ENCODE measurements around the gene ACCS. TPM values are rescaled to one million over a fixed set of nuclear protein-coding genes. Genes with fewer than 3 reads are reported as not detected.
A peak's percentile ranks its signal among the peaks of the same experiment; 100 is the strongest.

Gene ACCS
- total and polyA plus RNA-seq, 9 of the 15 experiments (the other 6 are each of a cell fraction or from before 2014, with no cell fraction given): 4.2 to 25.9 (median 16.3) TPM

DNA sequence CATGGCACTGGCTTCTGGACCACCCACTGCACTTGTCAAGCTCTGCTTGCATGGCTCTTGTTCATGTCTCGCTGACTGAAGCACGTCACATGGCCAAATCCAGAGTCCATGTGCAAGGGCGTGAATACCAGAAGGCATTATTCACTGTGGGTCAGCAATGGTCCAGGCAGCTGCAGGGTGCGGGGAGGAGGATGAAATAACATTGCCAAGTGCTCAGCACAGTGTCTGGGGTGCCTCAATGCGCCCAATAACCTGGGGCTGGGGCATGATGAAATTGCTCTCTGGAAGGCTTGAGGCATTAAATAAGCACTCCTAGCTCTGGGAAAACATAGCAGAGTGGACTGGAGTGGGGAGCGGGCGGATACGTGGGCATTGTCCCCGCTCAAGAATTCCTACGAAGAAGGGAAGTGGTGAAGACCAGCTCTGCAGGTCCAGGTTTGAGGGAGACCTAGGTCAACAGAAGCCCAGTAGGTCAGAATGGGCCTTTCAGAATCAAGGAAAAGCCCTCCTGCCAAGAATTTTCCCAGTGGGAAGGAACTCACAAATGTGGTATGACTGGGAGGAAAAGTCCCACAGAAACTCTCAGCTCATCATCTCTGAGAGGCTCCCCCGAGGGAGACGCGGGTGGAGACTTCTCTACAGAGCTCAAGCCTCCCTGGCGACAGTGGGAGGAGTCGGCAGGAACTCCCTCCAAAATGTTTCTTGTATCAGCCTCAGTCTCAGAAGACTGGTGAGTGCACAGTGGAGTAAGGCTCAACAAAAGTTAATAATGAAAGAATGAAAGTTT is 33.6 kb upstream of the ACCS start:
- Histone ChIP-seq H3K79me2 (ENCODE audit: control insufficient read depth, insufficient read depth, low read length) (no peaks in the 10 kb centered on the region), H3K36me3 (ENCODE audit: control insufficient read depth, insufficient read depth, low read length) (no peaks in the 10 kb centered on the region), H3K27me3 (ENCODE audit: control insufficient read depth in 2 of 2, insufficient read depth in 2 of 2, low read length in 2 of 2) (peaks cover 15 to 20% of the 10 kb centered on the region in 2 experiments; a peak in 4 of 5 replicates), H3K9me1 (ENCODE audit: control insufficient read depth, insufficient read depth, low read length) (no peaks in the 10 kb centered on the region), H3K4me2 (ENCODE audit: insufficient read depth, low read length) (no peak overlapping the region), H3K4me1 (replicated peaks in 1 of 2; ENCODE audit: control insufficient read depth in 2 of 2, insufficient read depth in 2 of 2, low read length in 2 of 2) (peaks cover 0 to 2% of the 10 kb centered on the region in 2 experiments; a peak in 3 of 5 replicates), H3K9ac (ENCODE audit: insufficient read depth in 1 of 2, low read depth in 2 of 2, low read length in 2 of 2) (no peak overlapping the region; a peak in 1 of 4 replicates), H2AFZ (ENCODE audit: low read depth, low read length) (peak overlapping the region; percentile 44; the same call in 1 of the 2 replicates), H3K4me3 (no peak overlapping the region), H4K20me1 (replicated peaks; ENCODE audit: control insufficient read depth, insufficient read depth, low read length) (no peaks in the 10 kb centered on the region), H3K27ac (ENCODE audit: extremely low read depth, low read depth, low read length) (no peak overlapping the region), H3K9me3 (replicated peaks; ENCODE audit: control insufficient read depth, insufficient read depth, low read depth, low read length) (no peaks in the 10 kb centered on the region)
- FAIRE-seq (no peak), DNase-seq (ENCODE audit: extremely low read depth in 1 of 4, low spot score in 3 of 4) (no peak), ATAC-seq (no peak)
- intact Hi-C loops (cut with micrococcal nuclease) (no loop called here), in situ Hi-C loops (cut with MboI) (no loop called here)
- TF ChIP-seq DACH1 (IDR thresholded peaks at IDR 0.05; ENCODE audit: partially characterized antibody) (no peak), TARDBP (IDR thresholded peaks at IDR 0.05) (no peak), RUNX1 (IDR thresholded peaks at IDR 0.05; ENCODE audit: low read depth) (no peak), STAT5A (IDR thresholded peaks at IDR 0.05; ENCODE audit: borderline replicate concordance, low read length) (no peak), TAL1 (IDR thresholded peaks at IDR 0.05) (no peak), NONO (IDR thresholded peaks at IDR 0.05; ENCODE audit: low read depth in 2 of 2, low read length in 1 of 2) (no peak), L3MBTL2 (IDR thresholded peaks at IDR 0.05) (no peak), ZC3H11A (IDR thresholded peaks at IDR 0.05; ENCODE audit: low read depth, low read length) (no peak), FIP1L1 (IDR thresholded peaks at IDR 0.05; ENCODE audit: low read depth, low read length, poor library complexity, severe bottlenecking) (no peak)
- TF ChIP-seq, protein P1, sequence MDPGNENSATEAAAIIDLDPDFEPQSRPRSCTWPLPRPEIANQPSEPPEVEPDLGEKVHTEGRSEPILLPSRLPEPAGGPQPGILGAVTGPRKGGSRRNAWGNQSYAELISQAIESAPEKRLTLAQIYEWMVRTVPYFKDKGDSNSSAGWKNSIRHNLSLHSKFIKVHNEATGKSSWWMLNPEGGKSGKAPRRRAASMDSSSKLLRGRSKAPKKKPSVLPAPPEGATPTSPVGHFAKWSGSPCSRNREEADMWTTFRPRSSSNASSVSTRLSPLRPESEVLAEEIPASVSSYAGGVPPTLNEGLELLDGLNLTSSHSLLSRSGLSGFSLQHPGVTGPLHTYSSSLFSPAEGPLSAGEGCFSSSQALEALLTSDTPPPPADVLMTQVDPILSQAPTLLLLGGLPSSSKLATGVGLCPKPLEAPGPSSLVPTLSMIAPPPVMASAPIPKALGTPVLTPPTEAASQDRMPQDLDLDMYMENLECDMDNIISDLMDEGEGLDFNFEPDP (CRISPR knock-in tag; IDR thresholded peaks at IDR 0.05): no peak
- TF ChIP-seq, protein P2, sequence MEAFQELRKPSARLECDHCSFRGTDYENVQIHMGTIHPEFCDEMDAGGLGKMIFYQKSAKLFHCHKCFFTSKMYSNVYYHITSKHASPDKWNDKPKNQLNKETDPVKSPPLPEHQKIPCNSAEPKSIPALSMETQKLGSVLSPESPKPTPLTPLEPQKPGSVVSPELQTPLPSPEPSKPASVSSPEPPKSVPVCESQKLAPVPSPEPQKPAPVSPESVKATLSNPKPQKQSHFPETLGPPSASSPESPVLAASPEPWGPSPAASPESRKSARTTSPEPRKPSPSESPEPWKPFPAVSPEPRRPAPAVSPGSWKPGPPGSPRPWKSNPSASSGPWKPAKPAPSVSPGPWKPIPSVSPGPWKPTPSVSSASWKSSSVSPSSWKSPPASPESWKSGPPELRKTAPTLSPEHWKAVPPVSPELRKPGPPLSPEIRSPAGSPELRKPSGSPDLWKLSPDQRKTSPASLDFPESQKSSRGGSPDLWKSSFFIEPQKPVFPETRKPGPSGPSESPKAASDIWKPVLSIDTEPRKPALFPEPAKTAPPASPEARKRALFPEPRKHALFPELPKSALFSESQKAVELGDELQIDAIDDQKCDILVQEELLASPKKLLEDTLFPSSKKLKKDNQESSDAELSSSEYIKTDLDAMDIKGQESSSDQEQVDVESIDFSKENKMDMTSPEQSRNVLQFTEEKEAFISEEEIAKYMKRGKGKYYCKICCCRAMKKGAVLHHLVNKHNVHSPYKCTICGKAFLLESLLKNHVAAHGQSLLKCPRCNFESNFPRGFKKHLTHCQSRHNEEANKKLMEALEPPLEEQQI (IDR thresholded peaks at IDR 0.05): no peak
- WGBS (ENCODE audit: insufficient coverage, low coverage, missing lambda C conversion rate): 4% methylated on average over 15 of the region's 15 CpGs
- ChIA-PET POLR2A (interaction anchor here (0.6 kb wide), 1 partner anchor 90 kb away, joined by 3 read pairs; the partner anchor contains the start of gene C11orf96), CTCF (ENCODE audit: low intra/inter-chr PET ratio) (no interaction called here)
- no TSS peak for BruUV-seq (replicated peaks)
